H1 (cell line): ENCODE results near the gene HMG20A. TPM values are rescaled to one million over a fixed set of nuclear protein-coding genes. Genes with fewer than 3 reads are reported as not detected.

ENCODE experiments used
- CTCF ChIA-PET: fragments of 300-600 bp; sonication (Branson Sonifier 250); formaldehyde crosslinking; loops from one replicate; lab custom pipeline; 2021; ENCODE audit not compliant: partially characterized antibody; lab: Charles Lee
- POLR2A ChIA-PET: fragments of 300-600 bp; sonication (Branson Sonifier 250); formaldehyde crosslinking; loops from one replicate; lab custom pipeline; 2021; ENCODE audit warnings: inconsistent platforms; ENCODE audit not compliant: partially characterized antibody; lab: Charles Lee
- DNase-seq, 2 experiments: peaks; one replicate each; pipeline versions ENCODE4 v3.0.0 to v3.0.0-alpha.2; 2010 to 2022; ENCODE audit warnings: low spot score in 2 of 2, low read depth in 1 of 2, mixed read lengths in 1 of 2
- FAIRE-seq: peaks from 2 replicates; lab custom pipeline; 2011; peaks lifted over from hg19 to GRCh38; lab: Jason Lieb, UNC
- H2AFZ ChIP-seq: 2 replicates; pipeline ENCODE4 v1.8.1; 2012; ENCODE audit warnings: low read length, inconsistent platforms
- H2AK5ac ChIP-seq: 2 replicates; pipeline ENCODE4 v1.6.1; 2013; ENCODE audit warnings: low read depth, low read length
- H2BK120ac ChIP-seq: replicated peaks from 2 replicates; pipeline ENCODE3; 2013; ENCODE audit warnings: low read depth, low read length, inconsistent platforms
- H2BK12ac ChIP-seq: 2 replicates; pipeline ENCODE4 v1.6.1; 2013; ENCODE audit warnings: low read depth, low read length
- H2BK15ac ChIP-seq: 2 replicates; pipeline ENCODE4 v1.6.1; 2013; ENCODE audit warnings: low read length
- H2BK20ac ChIP-seq: 2 replicates; pipeline ENCODE4 v1.6.1; 2013; ENCODE audit warnings: low read length
- H2BK5ac ChIP-seq: 2 replicates; pipeline ENCODE4 v1.6.1; 2013; ENCODE audit warnings: low read depth, low read length
- H3K14ac ChIP-seq: 2 replicates; pipeline ENCODE4 v1.6.1; 2013; ENCODE audit warnings: inconsistent platforms; ENCODE audit not compliant: insufficient read length
- H3K18ac ChIP-seq: 2 replicates; pipeline ENCODE4 v1.6.1; 2013; ENCODE audit warnings: low read length; ENCODE audit errors: extremely low read depth
- H3K23ac ChIP-seq: 2 replicates; pipeline ENCODE4 v1.6.1; 2013; ENCODE audit warnings: inconsistent platforms; ENCODE audit not compliant: insufficient read length
- H3K23me2 ChIP-seq: 2 replicates; pipeline ENCODE4 v1.6.1; 2013; ENCODE audit warnings: low read depth, low read length
- H3K27ac ChIP-seq: 2 replicates; pipeline ENCODE4 v1.6.1; 2011; ENCODE audit warnings: low read depth, low read length, inconsistent platforms
- H3K27me3 ChIP-seq, 4 experiments: replicated peaks in 1 of 4; 1 replicate in 1 of 4; 2 replicates in 3 of 4; pipeline versions ENCODE4 v1.6.1 to v1.8.1; 2011 to 2013; ENCODE audit warnings: low read length in 3 of 4, mild to moderate bottlenecking in 3 of 4, inconsistent platforms in 2 of 4, mixed read lengths in 2 of 4, moderate library complexity in 1 of 4; ENCODE audit not compliant: control insufficient read depth in 3 of 4, insufficient read depth in 3 of 4; ENCODE audit errors: extremely low read depth in 1 of 4
- H3K36me3 ChIP-seq, 4 experiments: 2 replicates each; pipeline versions ENCODE4 v1.6.1 to v1.8.1; 2011 to 2013; ENCODE audit warnings: mild to moderate bottlenecking in 4 of 4, low read length in 3 of 4, moderate library complexity in 2 of 4, control low read depth in 1 of 4, inconsistent platforms in 1 of 4; ENCODE audit not compliant: insufficient read depth in 4 of 4, control insufficient read depth in 2 of 4
- H3K4ac ChIP-seq: replicated peaks from 2 replicates; pipeline ENCODE3; 2013; ENCODE audit warnings: low read length, low read depth, mixed read lengths, inconsistent platforms; ENCODE audit not compliant: insufficient read length
- H3K4me1 ChIP-seq, 4 experiments: replicated peaks in 1 of 4; 1 replicate in 1 of 4; 2 replicates in 3 of 4; pipeline versions ENCODE4 v1.6.1 to v1.8.1; 2011 to 2013; ENCODE audit warnings: low read length in 3 of 4, inconsistent platforms in 2 of 4, mixed read lengths in 1 of 4; ENCODE audit not compliant: insufficient read depth in 4 of 4, control insufficient read depth in 3 of 4
- H3K4me2 ChIP-seq, 2 experiments: 2 replicates each; pipeline versions ENCODE4 v1.6.1 to v1.8.1; 2011 to 2013; ENCODE audit warnings: low read depth in 2 of 2, low read length in 2 of 2, control low read depth in 1 of 2, inconsistent platforms in 1 of 2, mild to moderate bottlenecking in 1 of 2; ENCODE audit not compliant: insufficient read depth in 1 of 2
- H3K4me3 ChIP-seq, 4 experiments: fragments of 200-600, 300-600 bp in 1 of 4; sonication (generic), shearing (Covaris generic), sonication (Bioruptor Twin) in 1 of 4; 2 replicates each; pipeline versions ENCODE4 v1.5.1 to v1.8.1; 2011 to 2016; ENCODE audit warnings: low read length in 4 of 4, low read depth in 3 of 4, control low read depth in 2 of 4, inconsistent platforms in 2 of 4, mild to moderate bottlenecking in 2 of 4, mixed read lengths in 1 of 4, moderate library complexity in 1 of 4; ENCODE audit not compliant: insufficient read depth in 2 of 4; ENCODE audit errors: extremely low read depth in 1 of 4
- H3K56ac ChIP-seq: replicated peaks from 2 replicates; pipeline ENCODE3; 2013; ENCODE audit warnings: low read depth, mild to moderate bottlenecking, mixed read lengths, low read length, inconsistent platforms; ENCODE audit not compliant: insufficient read length
- H3K79me1 ChIP-seq: 2 replicates; pipeline ENCODE4 v1.6.1; 2013; ENCODE audit warnings: low read depth, low read length, control low read depth
- H3K79me2 ChIP-seq, 2 experiments: 2 replicates each; pipeline versions ENCODE4 v1.6.1 to v1.8.1; 2012 to 2013; ENCODE audit warnings: low read length in 2 of 2, mild to moderate bottlenecking in 2 of 2, inconsistent platforms in 1 of 2; ENCODE audit not compliant: insufficient read depth in 2 of 2, control insufficient read depth in 1 of 2
- H3K9ac ChIP-seq, 4 experiments: replicated peaks in 1 of 4; 1 replicate in 1 of 4; 2 replicates in 3 of 4; pipeline versions ENCODE4 v1.6.1 to v1.8.1; 2011 to 2013; ENCODE audit warnings: low read depth in 3 of 4, low read length in 3 of 4, control low read depth in 2 of 4, mild to moderate bottlenecking in 2 of 4, moderate library complexity in 2 of 4, inconsistent platforms in 1 of 4; ENCODE audit errors: extremely low read depth in 1 of 4
- H3K9me3 ChIP-seq, 2 experiments: 2 replicates each; pipeline versions ENCODE4 v1.6.1 to v1.8.1; 2012 to 2013; ENCODE audit warnings: mild to moderate bottlenecking in 2 of 2, moderate library complexity in 2 of 2, control low read depth in 1 of 2, inconsistent platforms in 1 of 2, low read depth in 1 of 2, low read length in 1 of 2, mixed read lengths in 1 of 2; ENCODE audit not compliant: insufficient read depth in 2 of 2
- H4K20me1 ChIP-seq, 2 experiments: replicated peaks in 1 of 2; 2 replicates each; pipeline versions ENCODE3 to v1.8.1; 2011 to 2013; ENCODE audit warnings: inconsistent platforms in 2 of 2, low read length in 2 of 2, mild to moderate bottlenecking in 1 of 2; ENCODE audit not compliant: insufficient read depth in 2 of 2, control insufficient read depth in 1 of 2
- H4K5ac ChIP-seq: 2 replicates; pipeline ENCODE4 v1.6.1; 2013; ENCODE audit warnings: low read length, low read depth, mixed read lengths, inconsistent platforms; ENCODE audit not compliant: insufficient read length
- H4K8ac ChIP-seq: 2 replicates; pipeline ENCODE4 v1.8.0; 2013; ENCODE audit warnings: mild to moderate bottlenecking, moderate library complexity, low read length, inconsistent platforms; ENCODE audit not compliant: insufficient read depth; ENCODE audit errors: extremely low read depth
- H4K91ac ChIP-seq: replicated peaks from 2 replicates; pipeline ENCODE3; 2013; ENCODE audit warnings: low read length, mixed read lengths, inconsistent platforms; ENCODE audit not compliant: insufficient read length
- ASH2L ChIP-seq: fragments of 200-600, 300-600 bp; sonication (generic); IDR thresholded peaks from one replicate; pipeline ENCODE4 v1.7.1; 2017; ENCODE audit warnings: low read length
- CBX5 ChIP-seq: fragments of 300-800, 300-1000 bp; sonication (generic); IDR thresholded peaks from 2 replicates; pipeline ENCODE4 v1.7.1; 2016; ENCODE audit warnings: antibody characterized with exemption, low read length, low read depth
- EZH2 ChIP-seq: fragments of 200-600 bp; sonication (generic); IDR thresholded peaks from 2 replicates; pipeline ENCODE4 v1.7.1; 2012; ENCODE audit warnings: low read depth, mild to moderate bottlenecking, moderate library complexity, low read length, inconsistent platforms; ENCODE audit not compliant: severe bottlenecking
- GABPA ChIP-seq: IDR thresholded peaks from 2 replicates; pipeline ENCODE4 v1.6.1; 2011; ENCODE audit warnings: mild to moderate bottlenecking, low read length, moderate library complexity, borderline replicate concordance; ENCODE audit not compliant: insufficient read depth
- KDM4A ChIP-seq: IDR thresholded peaks from one replicate; pipeline ENCODE4 v1.7.1; 2012; ENCODE audit warnings: low read depth, mild to moderate bottlenecking, moderate library complexity, low read length, inconsistent platforms; ENCODE audit not compliant: severe bottlenecking
- NANOG ChIP-seq: IDR thresholded peaks from 2 replicates; pipeline ENCODE4 v1.6.1; 2011; ENCODE audit warnings: low read length, low read depth, mild to moderate bottlenecking, inconsistent platforms; ENCODE audit not compliant: insufficient read depth, poor library complexity, severe bottlenecking
- POLR2A ChIP-seq, 2 experiments: IDR thresholded peaks; 1 replicate in 1 of 2; 2 replicates in 1 of 2; pipeline ENCODE4 v1.6.1; 2011; ENCODE audit warnings: low read depth in 2 of 2, low read length in 2 of 2, mild to moderate bottlenecking in 2 of 2; ENCODE audit errors: control extremely low read depth in 1 of 2
- SAP30 ChIP-seq: fragments of 300-600 bp; sonication (generic); IDR thresholded peaks from 2 replicates; pipeline ENCODE4 v1.7.1; 2012; ENCODE audit warnings: low read length, moderate library complexity, mild to moderate bottlenecking, inconsistent platforms; ENCODE audit not compliant: insufficient read depth, insufficient replicate concordance
- SIX5 ChIP-seq: IDR thresholded peaks from 2 replicates; pipeline ENCODE4 v1.6.1; 2011; ENCODE audit warnings: mild to moderate bottlenecking, low read depth, low read length
- SP1 ChIP-seq: IDR thresholded peaks from 2 replicates; pipeline ENCODE4 v1.6.1; 2011; ENCODE audit warnings: low read depth, low read length
- TBP ChIP-seq: IDR thresholded peaks from 2 replicates; pipeline ENCODE4 v1.6.1; 2011; ENCODE audit warnings: low read depth, low read length, improper control_type of control experiment
- TCF12 ChIP-seq: IDR thresholded peaks from 2 replicates; pipeline ENCODE4 v1.6.1; 2011; ENCODE audit warnings: low read depth, mild to moderate bottlenecking, low read length
- WGBS, 2 experiments: shearing (Covaris generic) in 1 of 2; methylation state at CpG; one replicate each; pipeline versions ENCODE4 v1.1.6 to v1.1.7; 2013 to 2015; ENCODE audit warnings: low lambda C conversion rate in 2 of 2, mixed read lengths in 2 of 2, inconsistent platforms in 1 of 2, low coverage in 1 of 2, missing lambda C conversion rate in 1 of 2; ENCODE audit not compliant: insufficient replicate concordance in 2 of 2, insufficient coverage in 1 of 2, insufficient read length in 1 of 2; ENCODE audit errors: extremely low coverage in 1 of 2, missing lambda C conversion rate in 1 of 2; 5-methylcytosine and 5-hydroxymethylcytosine counted together
- polyA plus RNA-seq, 7 experiments: library from polyadenylated mRNA; depleted of rRNA in 3 of 7; stranded (reverse) in 5 of 7; unstranded in 2 of 7; fragments of >200 nt in 5 of 7; fragments of 200-250 nt in 2 of 7; gene quantifications; 1 replicate in 5 of 7; 2 replicates in 1 of 7; 4 replicates in 1 of 7; pipeline versions ENCODE4 v1.2.1 to v1.2.3, GENCODE V29; 2011 to 2013; ENCODE audit warnings: missing spikeins in 2 of 7, mixed read lengths in 2 of 7
- total RNA-seq: library from RNA; stranded (reverse); fragmentation: NEBNext Ultra II Directional; extraction: Animal tissue kit (Norgen Biotek cat#: 25700); gene quantifications from 2 replicates; pipeline ENCODE4 v1.2.1, GENCODE V29; 2021

Gene HMG20A
- total and polyA plus RNA-seq, 2 of the 8 experiments (the other 6 are each of a cell fraction or from before 2014, with no cell fraction given): 52.1 to 59.7 TPM

GRCh38 chr15:77454265-77454664, 33.6 kb downstream of the HMG20A start:
- DNase-seq (no peak), FAIRE-seq (no peak)
- H3K14ac ChIP-seq: no peak overlapping the region
- no peak overlapping the region for H3K4me2 ChIP-seq
- H3K23ac ChIP-seq: no peak overlapping the region
- no peak overlapping the region for H2BK15ac ChIP-seq
- peaks cover 0 to 4% (median 0%) of the 10 kb centered on the region in 4 experiments; a peak in 1 of 7 replicates for H3K4me1 ChIP-seq
- no peak overlapping the region for H2AFZ ChIP-seq
- ChIA-PET POLR2A (no interaction called here), CTCF (interaction anchor here (0.6 to 0.7 kb wide), 2 partner anchors 26 to 27 kb away, joined by 3 read pairs; no protein-coding TSS in a partner anchor)
- H3K36me3 ChIP-seq: peaks cover under 1 to 13% (median 3%) of the 10 kb centered on the region in 4 experiments; a peak in 5 of 8 replicates
- no peak overlapping the region for H4K8ac ChIP-seq
- peaks cover 0 to 13% of the 10 kb centered on the region in 2 experiments; a peak in 2 of 4 replicates for H3K79me2 ChIP-seq
- no peak overlapping the region for H2AK5ac ChIP-seq
- H2BK12ac ChIP-seq: no peak overlapping the region
- no peak overlapping the region for H3K18ac ChIP-seq
- no peak overlapping the region for H3K9ac ChIP-seq
- 0 out of 2 replicates have a peak, but pooled peaks cover 2% of the 10 kb centered on the region for H3K79me1 ChIP-seq
- H4K20me1 ChIP-seq: no peaks in the 10 kb centered on the region
- no peak overlapping the region for H2BK20ac ChIP-seq
- no peaks in the 10 kb centered on the region for H3K23me2 ChIP-seq
- peaks cover 0 to 3% of the 10 kb centered on the region in 2 experiments; a peak in 1 of 4 replicates for H3K9me3 ChIP-seq
- H4K91ac ChIP-seq: no peak overlapping the region
- H3K27ac ChIP-seq: no peak overlapping the region
- H3K56ac ChIP-seq: no peak overlapping the region
- H2BK120ac ChIP-seq: no peak overlapping the region
- H3K4me3 ChIP-seq: no peak overlapping the region
- no peak overlapping the region for H3K4ac ChIP-seq
- H2BK5ac ChIP-seq: no peak overlapping the region
- no peaks in the 10 kb centered on the region for H3K27me3 ChIP-seq
- no peak overlapping the region for H4K5ac ChIP-seq
- 85 to 100% methylated on average over 1 of the region's 1 CpG for WGBS, 2 experiments
- no peak for TF ChIP-seq KDM4A
- TF ChIP-seq SIX5: no peak
- no peak for TF ChIP-seq EZH2
- TF ChIP-seq TCF12: no peak
- TF ChIP-seq NANOG: no peak
- no peak for TF ChIP-seq SP1
- TF ChIP-seq ASH2L: no peak
- no peak for TF ChIP-seq TBP
- no peak for TF ChIP-seq SAP30
- TF ChIP-seq GABPA: no peak
- no peak for TF ChIP-seq CBX5
- TF ChIP-seq POLR2A (IDR thresholded peaks at IDR 0.05; ENCODE audit: control extremely low read depth in 1 of 2, low read depth in 2 of 2, low read length in 2 of 2): no peak
